HUES6 (cell line): ENCODE measurements around the gene TNN.

Source experiments
- H3K27ac ChIP-seq: 2 replicates; pipeline ENCODE4 v1.7.0; 2013; ENCODE audit warnings: low read depth, mild to moderate bottlenecking, low read length, inconsistent platforms
- H3K27me3 ChIP-seq: 2 replicates; pipeline ENCODE4 v1.6.1; 2013; ENCODE audit warnings: low read length; ENCODE audit not compliant: control insufficient read depth, insufficient read depth
- H3K36me3 ChIP-seq: 2 replicates; pipeline ENCODE4 v1.6.1; 2013; ENCODE audit warnings: low read length; ENCODE audit not compliant: control insufficient read depth, insufficient read depth
- H3K4me1 ChIP-seq: 2 replicates; pipeline ENCODE4 v1.6.1; 2013; ENCODE audit warnings: low read length; ENCODE audit not compliant: control insufficient read depth, insufficient read depth
- H3K4me3 ChIP-seq: 2 replicates; pipeline ENCODE4 v1.5.1; 2013; ENCODE audit warnings: low read depth, low read length
- H3K9ac ChIP-seq: one replicate; pipeline ENCODE4 v1.6.1; 2013; ENCODE audit warnings: mild to moderate bottlenecking, low read length
- H3K9me3 ChIP-seq: 2 replicates; pipeline ENCODE4 v1.6.1; 2013; ENCODE audit warnings: low read depth, low read length; ENCODE audit not compliant: control insufficient read depth, insufficient read depth

Gene TNN

DNA sequence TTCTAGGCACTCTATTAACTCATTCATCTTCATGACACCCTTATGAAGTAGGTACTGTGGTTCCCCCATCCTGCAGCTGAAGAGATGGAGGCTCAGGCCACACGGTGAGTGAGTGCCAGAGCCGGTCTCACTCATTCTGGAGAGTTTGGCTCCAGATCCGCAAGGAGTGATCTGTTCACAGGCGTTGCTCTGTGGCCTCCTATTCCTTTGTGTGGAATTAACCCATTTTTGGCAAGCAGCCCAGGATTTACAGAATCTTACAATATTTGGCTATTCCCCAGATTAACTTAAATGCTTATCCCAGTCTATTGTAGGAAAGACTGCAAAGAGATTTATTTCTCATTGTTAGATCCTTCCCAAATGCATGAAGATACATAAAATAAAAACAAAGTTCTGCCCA, 95.3 kb downstream of the TNN start:
- Histone ChIP-seq H3K27me3 (no peaks in the 10 kb centered on the region), H3K36me3 (peaks cover 6% of the 10 kb centered on the region), H3K27ac (no peak overlapping the region), H3K4me1 (no peaks in the 10 kb centered on the region), H3K4me3 (no peak overlapping the region), H3K9ac (no peak overlapping the region), H3K9me3 (no peaks in the 10 kb centered on the region)

DNA sequence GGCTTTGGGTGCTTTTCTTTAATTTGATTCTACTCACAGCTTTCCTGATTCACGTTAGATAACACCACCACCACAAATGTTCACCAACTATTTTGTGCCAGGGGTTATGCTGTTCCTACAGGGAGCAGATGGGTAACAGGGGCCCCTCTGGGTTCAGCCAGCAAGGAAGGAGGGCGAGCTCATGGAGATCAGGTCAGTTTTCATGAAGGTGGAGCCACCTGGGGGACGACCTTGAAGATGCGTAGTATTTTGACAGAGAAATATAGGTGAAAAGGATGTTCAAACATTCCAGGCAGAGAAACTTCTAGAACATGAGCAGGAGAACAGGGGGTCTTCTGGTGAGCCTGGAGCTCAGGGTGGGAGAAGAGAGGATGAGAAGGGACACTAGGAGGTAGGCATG, 96.1 kb downstream of the TNN start:
- H3K27me3 ChIP-seq = no peaks in the 10 kb centered on the region
- H3K9ac ChIP-seq = no peak overlapping the region
- H3K27ac ChIP-seq = no peak overlapping the region
- H3K4me1 ChIP-seq = no peaks in the 10 kb centered on the region
- no peak overlapping the region for H3K4me3 ChIP-seq
- H3K36me3 ChIP-seq = peaks cover 6% of the 10 kb centered on the region
- no peaks in the 10 kb centered on the region for H3K9me3 ChIP-seq

DNA sequence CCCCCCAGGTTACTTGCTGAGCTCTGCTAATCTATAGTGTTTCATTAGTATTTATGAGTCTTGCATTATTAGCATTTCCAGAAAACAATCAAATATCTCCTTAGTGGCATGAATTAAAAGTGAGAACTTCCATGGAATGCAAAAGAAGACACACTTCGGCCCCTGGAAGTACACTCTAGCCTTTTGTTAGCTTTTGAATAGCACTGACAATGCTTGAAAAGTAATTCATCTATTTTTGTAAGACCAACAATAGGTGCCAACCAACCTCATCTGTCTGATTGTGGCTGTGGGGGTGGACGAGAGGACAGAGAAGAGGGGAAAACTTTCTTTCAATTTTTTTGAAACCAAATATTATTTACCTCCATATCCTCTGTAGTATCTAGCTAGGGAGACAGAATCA, 97.1 kb downstream of the TNN start:
- H3K9ac ChIP-seq = no peak overlapping the region
- no peaks in the 10 kb centered on the region for H3K27me3 ChIP-seq
- no peaks in the 10 kb centered on the region for H3K9me3 ChIP-seq
- no peaks in the 10 kb centered on the region for H3K4me1 ChIP-seq
- H3K36me3 ChIP-seq = peaks cover 6% of the 10 kb centered on the region
- H3K27ac ChIP-seq = no peak overlapping the region
- H3K4me3 ChIP-seq = no peak overlapping the region

DNA sequence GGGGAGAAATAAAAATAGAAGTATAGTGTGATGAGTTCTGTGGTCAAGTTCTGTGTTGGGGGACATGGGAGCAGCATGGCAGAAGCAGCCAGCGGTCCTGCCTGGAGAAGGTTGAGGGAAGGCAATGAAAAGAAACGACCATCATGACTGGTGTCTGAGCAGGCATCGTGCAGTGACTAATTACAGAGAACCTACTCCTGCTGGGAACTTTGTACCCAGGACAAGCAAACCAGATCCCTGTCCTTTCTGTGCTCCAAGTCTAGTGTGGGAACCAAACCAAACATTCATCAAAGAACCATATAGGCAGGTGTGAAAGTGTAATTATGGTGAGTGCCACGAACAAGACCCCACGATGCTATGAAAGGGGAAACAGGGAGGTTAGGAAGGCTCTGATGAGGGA, 99.1 kb downstream of the TNN start:
- Histone ChIP-seq H3K27ac (no peak overlapping the region), H3K9ac (no peak overlapping the region), H3K4me1 (no peaks in the 10 kb centered on the region), H3K9me3 (no peaks in the 10 kb centered on the region), H3K27me3 (no peaks in the 10 kb centered on the region), H3K4me3 (no peak overlapping the region), H3K36me3 (no peaks in the 10 kb centered on the region)

DNA sequence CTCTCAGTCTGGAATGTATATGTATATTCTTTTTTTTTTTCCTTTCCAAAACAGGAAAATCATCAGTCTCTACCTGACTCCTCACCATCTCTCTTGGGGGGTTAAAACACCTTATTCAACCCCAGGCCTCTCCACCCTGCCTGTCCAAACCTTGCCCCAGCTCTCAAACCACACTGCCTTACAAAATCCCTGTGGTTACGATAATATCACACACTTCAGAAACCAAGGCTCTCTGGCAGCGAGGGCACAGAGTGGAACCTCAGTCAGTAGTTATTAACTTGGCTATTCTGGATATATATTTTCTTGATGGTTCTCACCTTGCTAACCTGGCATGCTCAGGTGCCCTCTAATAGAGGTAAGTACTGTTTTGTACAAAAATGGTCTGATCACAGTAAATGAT, 100.2 kb downstream of the TNN start:
- H3K4me3 ChIP-seq = no peak overlapping the region
- no peak overlapping the region for H3K9ac ChIP-seq
- H3K36me3 ChIP-seq = no peaks in the 10 kb centered on the region
- H3K27me3 ChIP-seq = no peaks in the 10 kb centered on the region
- H3K4me1 ChIP-seq = no peaks in the 10 kb centered on the region
- H3K27ac ChIP-seq = no peak overlapping the region
- H3K9me3 ChIP-seq = no peaks in the 10 kb centered on the region

DNA sequence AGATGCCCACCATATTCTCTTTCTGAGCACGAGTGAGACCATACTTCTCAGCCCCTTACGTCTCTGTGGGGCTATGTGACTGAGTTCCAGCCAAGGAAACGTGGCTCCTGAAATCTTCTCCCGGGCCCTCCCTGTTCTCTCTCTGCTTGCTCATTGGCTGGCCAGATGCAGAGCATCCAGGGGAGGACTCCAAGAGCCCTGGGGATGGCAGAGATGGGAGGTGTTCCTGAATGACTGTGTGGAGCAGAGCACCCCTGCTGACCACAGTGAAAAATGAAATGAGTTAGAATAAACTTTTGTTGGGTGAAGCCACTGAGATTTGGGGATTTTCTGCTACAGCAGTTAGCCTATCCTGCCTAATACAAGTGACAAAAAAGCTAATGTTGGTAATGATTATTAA, 101.1 kb downstream of the TNN start:
- Histone ChIP-seq H3K9ac (no peak overlapping the region), H3K27me3 (no peaks in the 10 kb centered on the region), H3K27ac (no peak overlapping the region), H3K4me3 (no peak overlapping the region), H3K36me3 (no peaks in the 10 kb centered on the region), H3K4me1 (no peaks in the 10 kb centered on the region), H3K9me3 (no peaks in the 10 kb centered on the region)

DNA sequence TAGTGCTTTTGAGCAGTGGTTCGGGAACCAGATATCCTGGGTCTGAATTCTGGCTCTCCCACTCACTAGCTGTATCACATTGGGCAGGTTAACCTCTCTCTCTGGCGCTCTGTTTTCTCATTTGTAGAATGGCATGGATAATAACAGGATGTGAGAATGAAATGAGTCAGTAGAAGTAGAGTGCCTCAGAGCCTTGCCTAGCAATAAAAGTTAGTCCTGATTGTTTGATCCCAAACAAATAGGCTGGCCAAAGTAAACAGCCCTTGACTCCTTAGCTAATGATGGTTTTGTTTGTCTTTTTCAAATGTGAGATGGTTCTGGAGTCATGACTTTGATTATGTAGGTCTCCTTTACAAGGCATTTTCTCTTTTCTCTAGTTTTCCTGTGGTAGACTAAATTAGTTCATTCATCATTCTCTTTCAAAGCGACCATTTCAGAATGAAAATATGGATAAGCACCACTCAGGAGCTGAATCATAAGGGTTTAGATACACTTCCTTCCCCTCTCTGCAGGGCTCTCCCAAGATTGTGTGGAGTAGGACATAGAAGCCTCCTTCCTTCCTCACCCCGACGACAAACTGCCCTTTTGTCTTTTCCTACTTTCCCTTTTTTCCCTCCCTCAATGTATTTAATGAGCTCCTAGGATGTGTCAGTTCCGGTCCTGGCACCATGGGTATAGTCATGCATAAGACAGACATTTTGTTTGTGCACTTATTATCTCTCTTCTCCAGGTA, 101.8 kb downstream of the TNN start:
- no peaks in the 10 kb centered on the region for H3K4me1 ChIP-seq
- no peak overlapping the region for H3K27ac ChIP-seq
- H3K9ac ChIP-seq = no peak overlapping the region
- H3K27me3 ChIP-seq = no peaks in the 10 kb centered on the region
- no peaks in the 10 kb centered on the region for H3K9me3 ChIP-seq
- H3K36me3 ChIP-seq = no peaks in the 10 kb centered on the region
- no peak overlapping the region for H3K4me3 ChIP-seq

DNA sequence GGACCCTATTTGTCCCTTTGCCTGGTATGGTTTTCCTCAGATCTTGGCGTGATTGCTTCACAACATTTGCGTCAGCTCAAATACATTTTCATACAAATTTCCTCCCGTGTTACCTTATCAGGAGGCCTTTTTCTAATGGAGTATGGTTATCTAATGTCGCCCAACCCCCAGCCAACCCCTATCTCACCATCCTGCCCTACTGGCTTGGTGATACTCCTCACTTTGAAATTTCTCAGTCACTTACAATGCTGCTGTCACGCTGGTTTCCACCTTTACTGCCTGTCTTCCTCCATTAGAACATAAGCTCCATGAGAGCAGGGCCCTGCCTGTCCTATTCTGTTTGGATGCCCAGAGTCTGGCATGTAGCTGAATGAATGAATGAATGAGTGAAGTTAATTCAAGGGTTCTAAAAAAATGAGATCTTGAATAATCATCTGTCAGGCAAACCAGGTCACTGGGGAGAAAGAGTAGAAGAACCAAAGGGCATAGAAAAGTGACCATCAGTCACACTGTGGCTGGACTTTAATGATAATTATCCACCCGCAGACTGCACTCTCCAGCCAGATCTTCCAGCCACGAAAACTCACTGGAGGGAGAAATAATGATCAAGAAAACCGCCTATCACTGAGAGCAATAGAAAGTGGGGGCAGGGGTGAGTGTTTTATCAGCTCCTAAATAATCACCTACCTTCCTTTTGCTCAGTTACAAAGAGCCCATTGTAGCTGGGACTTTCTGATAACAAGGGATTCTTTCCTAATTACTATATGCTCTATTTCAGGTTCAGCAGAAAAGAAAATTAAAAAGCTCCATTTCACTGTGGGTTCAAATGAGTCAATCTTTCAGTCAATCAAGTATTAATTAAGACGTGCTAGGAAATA, 103.6 kb downstream of the TNN start:
- Histone ChIP-seq H3K36me3 (no peaks in the 10 kb centered on the region), H3K27ac (no peak overlapping the region), H3K4me1 (no peaks in the 10 kb centered on the region)

DNA sequence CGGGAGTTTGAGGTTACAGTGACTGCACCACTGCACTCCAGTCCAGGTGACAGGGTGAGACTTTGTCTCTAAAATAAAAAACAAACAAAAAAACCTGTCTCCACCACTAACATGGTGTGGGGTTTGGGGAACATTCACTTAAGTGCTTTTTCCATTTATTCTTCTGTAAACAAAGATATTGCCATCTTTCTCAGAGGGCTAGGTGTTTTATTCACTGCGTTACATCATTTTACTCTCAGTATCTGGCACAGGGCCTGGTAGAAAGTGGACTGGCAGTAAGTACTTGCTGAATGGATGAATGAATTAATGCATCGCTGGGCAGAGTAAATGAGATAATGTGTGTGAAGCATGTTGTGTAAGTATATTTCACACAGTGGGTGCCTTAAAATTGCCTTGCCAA, 104.9 kb downstream of the TNN start:
- H3K9me3 ChIP-seq = no peaks in the 10 kb centered on the region
- no peak overlapping the region for H3K27ac ChIP-seq
- no peak overlapping the region for H3K4me3 ChIP-seq
- no peak overlapping the region for H3K9ac ChIP-seq
- H3K4me1 ChIP-seq = no peaks in the 10 kb centered on the region
- no peaks in the 10 kb centered on the region for H3K36me3 ChIP-seq
- H3K27me3 ChIP-seq = no peaks in the 10 kb centered on the region

More for the DNA sequence above, 103.6 kb downstream of the TNN start:
- Histone ChIP-seq H3K9ac (no peak overlapping the region), H3K9me3 (no peaks in the 10 kb centered on the region), H3K27me3 (no peaks in the 10 kb centered on the region), H3K4me3 (no peak overlapping the region)

DNA sequence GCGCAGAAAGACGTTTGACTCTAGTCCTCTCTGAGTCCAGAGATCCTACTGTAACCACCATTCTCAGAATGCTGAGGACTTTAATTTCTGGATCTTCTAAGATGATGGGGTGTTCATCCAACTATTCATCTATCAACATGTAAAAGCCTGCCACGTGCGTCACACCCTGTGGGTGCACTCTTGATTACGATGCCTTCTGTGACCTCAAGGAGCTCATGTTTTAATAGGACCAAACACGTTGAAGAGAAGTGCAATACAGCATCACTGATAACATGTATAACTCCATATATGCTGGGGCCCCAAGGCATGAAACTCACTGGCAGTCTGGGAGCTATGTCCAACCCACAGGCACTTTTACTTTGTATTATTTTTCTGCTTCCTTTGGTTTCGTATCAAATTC, 105.9 kb downstream of the TNN start:
- Histone ChIP-seq H3K27ac (no peak overlapping the region), H3K36me3 (no peaks in the 10 kb centered on the region), H3K9me3 (no peaks in the 10 kb centered on the region), H3K27me3 (no peaks in the 10 kb centered on the region), H3K4me3 (no peak overlapping the region), H3K9ac (no peak overlapping the region), H3K4me1 (no peaks in the 10 kb centered on the region)

DNA sequence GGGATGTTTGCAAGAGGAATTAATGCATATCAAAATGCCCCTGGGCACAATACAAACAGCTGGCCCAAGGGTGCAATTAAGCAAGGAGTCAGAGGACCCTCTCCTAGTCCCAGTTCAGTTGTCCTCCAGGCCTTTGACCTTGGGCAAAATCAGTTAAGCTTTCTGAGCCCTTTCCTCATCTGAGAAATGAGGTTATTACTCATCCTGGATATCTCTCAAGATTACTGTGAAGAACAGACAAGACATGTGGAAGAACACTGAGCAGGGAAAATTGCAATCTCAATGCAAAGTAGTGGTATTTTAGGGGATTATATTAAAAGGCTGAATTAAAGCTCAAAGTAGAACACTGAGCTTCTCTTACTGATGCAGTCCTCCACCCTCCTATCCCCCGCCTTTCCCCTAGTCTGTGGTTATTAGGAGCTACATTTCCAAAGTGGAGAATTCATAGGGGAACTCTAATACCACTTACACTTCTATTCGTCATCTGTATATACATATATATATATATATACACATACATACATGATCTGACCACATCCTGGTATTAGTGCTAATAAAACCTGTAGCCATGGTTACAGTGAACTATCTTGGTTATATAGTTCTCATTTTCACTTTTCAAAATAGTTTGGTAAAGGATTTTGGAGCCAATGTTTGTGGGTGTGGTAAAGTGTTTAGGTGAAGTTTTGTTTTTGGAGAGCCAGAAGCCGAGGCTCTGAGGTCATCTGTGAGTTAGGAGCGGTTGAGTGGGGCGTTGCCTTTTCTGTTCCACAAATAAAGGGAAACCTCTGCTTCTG, 106.9 kb downstream of the TNN start:
- no peak overlapping the region for H3K9ac ChIP-seq
- no peaks in the 10 kb centered on the region for H3K36me3 ChIP-seq
- H3K27me3 ChIP-seq = no peaks in the 10 kb centered on the region
- no peak overlapping the region for H3K27ac ChIP-seq
- no peaks in the 10 kb centered on the region for H3K4me1 ChIP-seq
- H3K4me3 ChIP-seq = no peak overlapping the region
- H3K9me3 ChIP-seq = no peaks in the 10 kb centered on the region
